NCI-H2029 (cell line): ENCODE measurements around the gene PDRG1.

Source experiments
- DNase-seq: peaks from one replicate; lab custom pipeline; 2025; lab: John Stamatoyannopoulos, UW

PDRG1 gene

DNA sequence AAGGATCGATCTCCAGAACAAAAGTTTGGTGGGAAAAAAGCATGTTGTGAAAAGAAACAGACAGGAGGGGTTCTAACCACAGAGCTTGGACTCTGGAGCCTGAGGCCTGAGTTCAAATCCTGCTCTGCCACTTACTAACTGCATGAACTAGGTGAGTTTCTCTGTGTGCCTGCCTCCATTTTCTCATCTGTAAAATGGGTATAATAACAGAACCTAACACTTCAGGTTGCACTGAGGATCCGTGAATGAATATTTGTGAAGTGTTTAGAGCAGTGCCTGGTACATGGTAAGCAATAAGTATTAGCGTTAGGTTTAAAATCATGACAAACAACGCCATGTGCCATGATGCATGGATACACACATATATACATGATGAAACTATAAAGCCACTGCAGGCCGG lies 44.8 kb downstream of the PDRG1 start:
- no peak for DNase-seq

DNA sequence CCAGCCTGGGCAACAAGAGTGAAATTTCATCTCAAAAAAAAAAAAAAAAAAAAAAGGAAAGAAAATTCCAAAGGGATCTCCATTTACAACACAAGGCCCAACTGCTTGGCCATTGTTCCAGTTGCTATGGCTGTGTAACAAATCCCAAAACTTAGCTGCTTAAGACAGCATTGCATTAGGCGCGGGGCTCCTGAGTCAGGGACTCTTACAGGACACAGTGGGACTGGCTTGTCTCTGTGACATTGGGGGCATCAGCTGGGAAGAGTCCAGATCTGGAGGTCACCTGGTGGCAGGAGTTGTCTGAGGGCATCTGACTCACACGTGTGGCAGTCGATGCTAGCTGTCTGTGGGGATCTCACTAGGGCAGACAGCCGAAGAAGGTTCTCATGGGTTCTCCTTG lies 45.8 kb downstream of the PDRG1 start:
- DNase-seq = no peak

DNA sequence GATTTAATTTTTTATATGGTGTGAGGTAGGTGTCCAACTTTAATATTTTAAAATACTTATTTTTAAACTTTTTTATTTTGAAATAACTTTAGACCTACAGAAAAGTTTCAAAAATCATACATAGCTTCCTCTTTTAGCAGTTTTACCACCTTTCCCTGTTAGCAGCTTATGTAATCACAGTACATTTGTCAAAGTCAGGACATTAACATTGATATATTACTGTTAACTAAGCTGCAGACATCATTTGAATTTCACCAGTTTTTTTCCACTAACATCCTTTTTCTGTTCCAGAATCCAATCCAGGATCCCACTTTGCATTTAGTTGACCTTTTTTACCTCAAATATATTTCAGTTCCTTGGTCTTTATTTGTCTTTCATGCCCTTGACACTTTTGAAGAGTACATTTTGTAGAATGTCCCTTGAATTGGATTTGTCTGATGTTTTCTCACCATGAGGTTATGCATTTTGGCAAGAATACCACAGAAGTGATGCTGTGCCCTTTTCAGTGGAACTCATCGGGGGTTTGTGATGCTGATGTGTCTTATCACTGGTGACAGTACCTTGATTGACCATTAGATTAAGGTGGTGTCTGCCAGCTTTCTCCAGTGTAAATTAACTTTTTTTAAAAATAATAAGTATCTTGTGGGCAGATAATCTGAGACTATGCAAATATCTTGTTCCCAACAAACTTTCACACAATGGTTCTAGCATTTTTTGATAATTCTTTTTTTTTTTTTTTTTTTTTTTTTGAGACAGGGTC lies 48.0 kb downstream of the PDRG1 start:
- DNase-seq = no peak

DNA sequence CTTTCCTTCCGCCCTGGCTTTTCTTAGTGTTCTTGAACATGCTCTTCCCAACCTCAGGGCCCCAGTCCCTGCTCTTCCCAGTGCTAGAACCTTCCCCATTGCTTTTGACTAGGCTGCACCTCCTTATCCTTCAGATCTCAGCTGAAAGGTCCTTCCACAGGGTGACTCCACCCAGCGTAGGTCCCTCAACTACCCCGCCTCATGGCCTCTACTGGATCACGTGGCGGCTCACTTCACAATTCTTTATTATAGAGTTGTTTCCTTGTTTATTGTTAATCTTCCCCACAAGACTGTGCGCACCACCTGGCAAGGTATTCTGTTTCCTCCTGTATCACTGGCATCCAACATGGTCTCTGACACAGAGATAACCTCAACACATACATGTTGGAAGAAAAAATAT lies 50.2 kb downstream of the PDRG1 start:
- DNase-seq = no peak

DNA sequence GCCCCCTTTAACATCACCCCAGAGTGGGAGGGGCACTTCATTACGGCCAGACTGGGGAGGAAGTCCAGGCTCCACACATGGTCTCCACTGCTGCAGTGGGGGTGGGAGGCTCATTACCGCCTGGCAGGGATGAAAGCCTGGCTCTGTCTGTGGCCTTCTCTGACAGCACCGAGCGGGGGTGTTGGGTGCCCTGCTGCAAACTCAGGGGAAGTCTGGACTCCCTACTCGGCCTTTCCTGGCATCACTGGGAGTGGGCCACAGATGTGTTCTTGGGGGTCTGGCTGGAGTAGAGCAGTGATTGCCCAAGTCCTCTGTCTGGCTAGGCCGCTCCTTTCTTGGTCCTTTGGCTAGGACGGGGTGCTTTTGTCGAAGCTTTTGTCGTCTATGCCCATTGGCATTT lies 54.3 kb downstream of the PDRG1 start:
- no peak for DNase-seq

DNA sequence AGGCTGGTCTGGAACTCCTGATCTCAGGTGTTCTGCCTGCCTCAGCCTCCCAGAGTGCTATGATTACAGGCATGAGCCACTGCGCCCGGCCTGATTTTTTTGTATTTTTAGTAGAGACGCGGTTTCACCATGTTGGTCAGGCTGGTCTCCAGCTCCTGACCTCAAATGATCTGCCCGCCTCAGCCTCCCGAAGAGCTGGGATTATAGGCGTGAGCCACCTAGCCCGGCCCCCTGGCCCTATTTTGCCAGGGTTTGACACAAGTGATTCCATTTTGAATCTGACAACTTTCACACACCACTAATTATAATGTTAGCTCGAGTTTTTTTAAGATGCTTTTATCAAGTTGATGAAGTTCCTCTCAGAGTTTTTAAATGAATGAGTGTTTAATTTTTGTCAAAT lies 55.8 kb downstream of the PDRG1 start:
- no peak for DNase-seq

DNA sequence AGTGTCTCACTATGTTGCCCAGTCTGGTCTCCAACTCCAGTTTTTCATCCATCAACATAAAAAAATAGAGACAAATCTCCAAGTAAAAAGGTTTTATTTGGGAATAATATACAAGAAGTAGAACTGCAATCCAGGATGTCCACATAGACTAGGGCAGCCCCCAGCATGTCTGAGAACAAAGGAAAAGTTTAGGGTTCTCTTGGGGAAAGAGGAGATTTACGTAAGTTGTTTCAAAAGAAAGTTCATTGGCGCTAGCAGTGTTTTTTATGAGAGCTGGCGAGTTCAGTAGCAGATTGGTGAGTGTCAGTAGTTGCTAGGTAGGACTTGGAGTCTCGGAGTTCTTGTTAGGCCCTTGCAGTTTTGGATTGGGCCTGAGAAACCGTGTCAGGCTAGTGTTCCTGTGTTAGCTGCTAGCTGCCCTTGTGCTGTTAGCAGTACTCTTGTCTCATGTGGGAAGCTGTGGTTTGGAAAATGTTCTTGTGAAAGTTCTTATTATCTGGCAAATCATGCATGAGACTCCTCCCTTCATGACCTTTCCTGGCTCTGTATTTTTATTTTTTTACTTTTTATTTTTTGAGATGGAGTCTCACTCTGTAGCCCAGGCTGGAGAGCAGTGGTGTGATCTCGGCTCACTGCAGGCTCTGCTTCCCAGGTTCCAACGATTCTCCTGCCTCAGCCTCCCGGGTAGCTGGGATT lies 56.7 kb downstream of the PDRG1 start:
- DNase-seq = no peak
